MCF 10A (cell line): Measurements from ENCODE around the gene MYH8. TPM values are rescaled to one million over a fixed set of nuclear protein-coding genes. Genes with fewer than 3 reads are reported as not detected.

Source experiments
- BruUV-seq: library from RNA; stranded (reverse); fragments of 400-500 nt; replicated peaks from 2 replicates; lab custom pipeline; 2021; lab: Mats Ljungman, UMichigan
- CTCF ChIA-PET: fragments of 300-600 bp; sonication (Branson Sonifier 250); formaldehyde crosslinking; extraction: SDS; loops from one replicate; lab custom pipeline; 2021; ENCODE audit warnings: antibody characterized with exemption, inconsistent platforms; lab: Yijun Ruan, JAX
- POLR2A ChIA-PET: fragments of 300-600, 350-650 bp; sonication (Branson Sonifier 250); formaldehyde crosslinking; extraction: SDS; loops from one replicate; lab custom pipeline; 2020; ENCODE audit warnings: antibody characterized with exemption, inconsistent platforms; lab: Yijun Ruan, JAX
- DNase-seq: peaks from one replicate; pipeline ENCODE4 v3.0.0-alpha.2; 2018; ENCODE audit not compliant: unreplicated experiment
- H3K27ac Mint-ChIP-seq: one replicate; pipeline ENCODE4 v1.8.0; 2022; ENCODE audit warnings: mild to moderate bottlenecking, low read depth, mixed read lengths; ENCODE audit not compliant: unreplicated experiment
- H3K27me3 Mint-ChIP-seq: one replicate; pipeline ENCODE4 v1.8.0; 2022; ENCODE audit warnings: mixed read lengths; ENCODE audit not compliant: insufficient read depth, unreplicated experiment
- H3K36me3 Mint-ChIP-seq: one replicate; pipeline ENCODE4 v1.8.0; 2022; ENCODE audit warnings: mild to moderate bottlenecking, moderate library complexity, mixed read lengths; ENCODE audit not compliant: insufficient read depth, unreplicated experiment
- H3K4me1 Mint-ChIP-seq: one replicate; pipeline ENCODE4 v1.8.0; 2022; ENCODE audit warnings: mixed read lengths; ENCODE audit not compliant: insufficient read depth, unreplicated experiment
- H3K4me3 Mint-ChIP-seq: one replicate; pipeline ENCODE4 v1.8.0; 2022; ENCODE audit warnings: mild to moderate bottlenecking, moderate library complexity, mixed read lengths; ENCODE audit not compliant: unreplicated experiment
- H3K9me3 Mint-ChIP-seq: one replicate; pipeline ENCODE4 v1.8.0; 2022; ENCODE audit warnings: mixed read lengths; ENCODE audit not compliant: unreplicated experiment
- intact Hi-C: fragments of 100-400 bp; cut with micrococcal nuclease; formaldehyde crosslinking; loops from 2 replicates; pipeline ENCODE4 v1.14.1; 2022
- total RNA-seq: library from RNA; stranded (reverse); gene quantifications from 2 replicates; pipeline ENCODE4 v1.2.3, GENCODE V29; 2022
- TF ChIP-seq, protein P1 (sequence below): fragments of 200-600 bp; IDR thresholded peaks from one replicate; pipeline ENCODE4 v1.8.0; 2022; ENCODE audit warnings: antibody characterized with exemption, mild to moderate bottlenecking; ENCODE audit not compliant: unreplicated experiment

The MYH8 gene
- total RNA-seq, 1 experiment from 2014 or later, result not detected

- intact Hi-C loops, result no loop called here
- H3K27ac Mint-ChIP-seq, result no peak overlapping the region
- POLR2A ChIA-PET, result no interaction called here
- H3K27me3 Mint-ChIP-seq, result no peaks in the 10 kb centered on the region
- no peaks in the 10 kb centered on the region for H3K36me3 Mint-ChIP-seq
- no peak overlapping the region for H3K4me3 Mint-ChIP-seq
- H3K9me3 Mint-ChIP-seq, result peaks cover 5% of the 10 kb centered on the region
- no TSS peak for BruUV-seq
- no peak for DNase-seq
- TF ChIP-seq, protein P1, sequence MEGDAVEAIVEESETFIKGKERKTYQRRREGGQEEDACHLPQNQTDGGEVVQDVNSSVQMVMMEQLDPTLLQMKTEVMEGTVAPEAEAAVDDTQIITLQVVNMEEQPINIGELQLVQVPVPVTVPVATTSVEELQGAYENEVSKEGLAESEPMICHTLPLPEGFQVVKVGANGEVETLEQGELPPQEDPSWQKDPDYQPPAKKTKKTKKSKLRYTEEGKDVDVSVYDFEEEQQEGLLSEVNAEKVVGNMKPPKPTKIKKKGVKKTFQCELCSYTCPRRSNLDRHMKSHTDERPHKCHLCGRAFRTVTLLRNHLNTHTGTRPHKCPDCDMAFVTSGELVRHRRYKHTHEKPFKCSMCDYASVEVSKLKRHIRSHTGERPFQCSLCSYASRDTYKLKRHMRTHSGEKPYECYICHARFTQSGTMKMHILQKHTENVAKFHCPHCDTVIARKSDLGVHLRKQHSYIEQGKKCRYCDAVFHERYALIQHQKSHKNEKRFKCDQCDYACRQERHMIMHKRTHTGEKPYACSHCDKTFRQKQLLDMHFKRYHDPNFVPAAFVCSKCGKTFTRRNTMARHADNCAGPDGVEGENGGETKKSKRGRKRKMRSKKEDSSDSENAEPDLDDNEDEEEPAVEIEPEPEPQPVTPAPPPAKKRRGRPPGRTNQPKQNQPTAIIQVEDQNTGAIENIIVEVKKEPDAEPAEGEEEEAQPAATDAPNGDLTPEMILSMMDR, result no peak
- CTCF ChIA-PET, result interaction anchor here (1.1 kb wide), 2 partner anchors 14 to 18 kb away, joined by 4 to 5 read pairs; no protein-coding TSS in a partner anchor
- H3K4me1 Mint-ChIP-seq, result no peaks in the 10 kb centered on the region
Observed at GRCh38 chr17:10344816-10345215, 76.9 kb downstream of the MYH8 start.

Other genes with a start within 250 kb of the MYH8 start
- gene GAS7, start 223.3 kb downstream of the MYH8 start, total RNA-seq, result 0.22 TPM in 1 of 2 replicates, not detected in the other
- gene MYH13, start 48.9 kb downstream of the MYH8 start, total RNA-seq, result not detected in 2 replicates
- not detected in 2 replicates for gene MYH4, start 47.6 kb upstream of the MYH8 start, total RNA-seq
- not detected in 2 replicates for gene MYH1, start 96.6 kb upstream of the MYH8 start, total RNA-seq
- gene MYH2, start 127.7 kb upstream of the MYH8 start, total RNA-seq, result not detected in 2 replicates
- gene MYH3, start 235.4 kb upstream of the MYH8 start, total RNA-seq, result 1.4 and 2.1 TPM in 2 replicates